ENCODE data around the gene HOXD10.

DNA sequence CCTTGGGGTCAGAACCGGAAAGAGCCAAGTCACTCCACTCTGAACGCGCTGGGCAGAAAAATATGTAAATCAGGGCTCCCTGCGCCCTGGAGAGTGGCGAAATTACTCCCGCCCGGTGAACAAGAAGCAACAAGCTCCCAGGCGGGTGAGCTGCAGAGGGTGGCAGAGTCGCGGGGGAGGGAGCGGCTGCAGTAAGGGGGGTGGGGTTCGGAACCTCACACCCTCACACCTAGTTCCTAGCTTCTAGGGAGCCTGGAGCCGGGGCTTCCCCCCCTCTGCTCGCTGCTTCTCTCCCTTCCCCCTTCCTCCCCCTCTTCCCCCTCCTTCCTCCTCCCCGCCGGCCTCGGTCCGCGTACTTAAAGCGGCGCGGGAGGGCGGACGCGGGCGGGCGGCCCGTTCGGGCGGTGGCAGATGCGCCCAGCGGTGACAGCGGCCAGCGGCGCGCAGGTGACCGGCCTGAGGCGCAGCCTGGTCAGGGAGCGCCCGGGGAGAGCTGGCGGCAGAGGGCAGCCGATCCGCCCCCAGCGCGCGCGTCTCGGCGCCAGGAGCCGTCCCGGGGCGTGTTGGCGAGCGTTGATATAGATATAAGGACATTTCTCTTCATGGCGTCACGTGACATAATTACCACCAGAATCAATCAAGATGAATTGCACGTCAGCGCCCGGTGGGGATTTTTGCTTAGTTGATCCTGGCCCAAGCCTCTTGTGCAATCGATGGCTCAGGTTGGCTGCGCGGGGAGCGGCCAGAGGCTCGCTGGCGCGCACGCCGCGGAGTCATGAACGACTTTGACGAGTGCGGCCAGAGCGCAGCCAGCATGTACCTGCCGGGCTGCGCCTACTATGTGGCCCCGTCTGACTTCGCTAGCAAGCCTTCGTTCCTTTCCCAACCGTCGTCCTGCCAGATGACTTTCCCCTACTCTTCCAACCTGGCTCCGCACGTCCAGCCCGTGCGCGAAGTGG lies 9.7 kb upstream of the HOXD10 start, which contains the start of gene HOXD11:
- TF ChIP-seq DPF2 (IDR thresholded peaks at IDR 0.05) (no peak), MXI1 (IDR thresholded peaks at IDR 0.05; ENCODE audit: low read depth, low read length) (no peak), ZNF561 (CRISPR knock-in tag; conservative IDR thresholded peaks at IDR 0.05) (no peak), NR3C1 (CRISPR knock-in tag; IDR thresholded peaks at IDR 0.05) (no peak), FUS (optimal IDR thresholded peaks at IDR 0.05; ENCODE audit: low read depth, low read length) (no peak), JUND (IDR thresholded peaks at IDR 0.05; ENCODE audit: borderline replicate concordance, low read depth, low read length) (no peak), JUND (tag; IDR thresholded peaks at IDR 0.05; ENCODE audit: borderline replicate concordance, low read depth, low read length) (no peak), CTCF (IDR thresholded peaks at IDR 0.05 in 2 of 3, conservative IDR thresholded peaks at IDR 0.05 in 1 of 3; ENCODE audit: insufficient read depth in 2 of 3, low read depth in 1 of 3, low read length in 3 of 3) (no peak), ZNF41 (CRISPR knock-in tag; conservative IDR thresholded peaks at IDR 0.05) (no peak), THRA (IDR thresholded peaks at IDR 0.05) (no peak), HIVEP1 (CRISPR knock-in tag; IDR thresholded peaks at IDR 0.05) (no peak), FOXK2 (conservative IDR thresholded peaks at IDR 0.05 in 1 of 2, IDR thresholded peaks at IDR 0.05 in 1 of 2; ENCODE audit: low read depth in 2 of 2) (no peak), CEBPB (tag; IDR thresholded peaks at IDR 0.05) (no peak), SPI1 (IDR thresholded peaks at IDR 0.05; ENCODE audit: borderline replicate concordance, low read depth, low read length) (no peak), SMARCB1 (IDR thresholded peaks at IDR 0.05; ENCODE audit: insufficient read length, low read depth) (no peak)
